Osteocyte (in vitro differentiated cells): ENCODE data around the gene ZMIZ1. TPM values are rescaled to one million over a fixed set of nuclear protein-coding genes. Genes with fewer than 3 reads are reported as not detected.
A peak's percentile ranks its signal among the peaks of the same experiment; 100 is the strongest.

Source experiments
- DNase-seq: peaks from one replicate; pipeline ENCODE4 v3.0.0; 2021; ENCODE audit warnings: mixed read lengths; ENCODE audit not compliant: unreplicated experiment; ENCODE audit errors: extremely low spot score
- H3K27ac Mint-ChIP-seq: one replicate; pipeline ENCODE4 v1.8.0; 2021; ENCODE audit warnings: mild to moderate bottlenecking, mixed read lengths; ENCODE audit not compliant: unreplicated experiment
- H3K27me3 Mint-ChIP-seq: one replicate; pipeline ENCODE4 v1.8.0; 2021; ENCODE audit warnings: mixed read lengths; ENCODE audit not compliant: unreplicated experiment
- H3K36me3 Mint-ChIP-seq: one replicate; pipeline ENCODE4 v1.8.0; 2021; ENCODE audit warnings: mixed read lengths; ENCODE audit not compliant: unreplicated experiment
- H3K4me1 Mint-ChIP-seq: one replicate; pipeline ENCODE4 v1.8.0; 2021; ENCODE audit warnings: mixed read lengths; ENCODE audit not compliant: unreplicated experiment
- H3K4me3 Mint-ChIP-seq: one replicate; pipeline ENCODE4 v1.8.0; 2021; ENCODE audit warnings: mild to moderate bottlenecking, moderate library complexity, mixed read lengths; ENCODE audit not compliant: unreplicated experiment
- H3K9me3 Mint-ChIP-seq: one replicate; pipeline ENCODE4 v1.8.0; 2021; ENCODE audit warnings: mixed read lengths; ENCODE audit not compliant: unreplicated experiment
- CTCF ChIP-seq: fragments of 200-600 bp; sonication (generic); IDR thresholded peaks from 2 replicates; pipeline ENCODE4 v1.5.0; 2021; ENCODE audit warnings: antibody characterized with exemption, mild to moderate bottlenecking, moderate library complexity
- total RNA-seq: library from RNA; stranded (reverse); gene quantifications from 2 replicates; pipeline ENCODE4 v1.2.1, GENCODE V29; 2021

ZMIZ1 gene
- total RNA-seq, 1 donor from 2014 or later, result 90.5 TPM

- H3K4me3 Mint-ChIP-seq, result no peak overlapping the region
- H3K27me3 Mint-ChIP-seq, result no peaks in the 10 kb centered on the region
- TF ChIP-seq CTCF, result no peak
- H3K27ac Mint-ChIP-seq, result peak overlapping the region; percentile 93
- peaks cover 85% of the 10 kb centered on the region for H3K4me1 Mint-ChIP-seq
- peaks cover 17% of the 10 kb centered on the region for H3K36me3 Mint-ChIP-seq
- H3K9me3 Mint-ChIP-seq, result no peaks in the 10 kb centered on the region
- DNase-seq, result no peak
Observed at GRCh38 chr10:79186486-79187120, 117.8 kb downstream of the ZMIZ1 start.

- no peaks in the 10 kb centered on the region for H3K9me3 Mint-ChIP-seq
- no peak for TF ChIP-seq CTCF
- peak overlapping the region; percentile 93 for H3K27ac Mint-ChIP-seq
Observed at GRCh38 chr10:79187121-79187940, 118.6 kb downstream of the ZMIZ1 start.

DNA sequence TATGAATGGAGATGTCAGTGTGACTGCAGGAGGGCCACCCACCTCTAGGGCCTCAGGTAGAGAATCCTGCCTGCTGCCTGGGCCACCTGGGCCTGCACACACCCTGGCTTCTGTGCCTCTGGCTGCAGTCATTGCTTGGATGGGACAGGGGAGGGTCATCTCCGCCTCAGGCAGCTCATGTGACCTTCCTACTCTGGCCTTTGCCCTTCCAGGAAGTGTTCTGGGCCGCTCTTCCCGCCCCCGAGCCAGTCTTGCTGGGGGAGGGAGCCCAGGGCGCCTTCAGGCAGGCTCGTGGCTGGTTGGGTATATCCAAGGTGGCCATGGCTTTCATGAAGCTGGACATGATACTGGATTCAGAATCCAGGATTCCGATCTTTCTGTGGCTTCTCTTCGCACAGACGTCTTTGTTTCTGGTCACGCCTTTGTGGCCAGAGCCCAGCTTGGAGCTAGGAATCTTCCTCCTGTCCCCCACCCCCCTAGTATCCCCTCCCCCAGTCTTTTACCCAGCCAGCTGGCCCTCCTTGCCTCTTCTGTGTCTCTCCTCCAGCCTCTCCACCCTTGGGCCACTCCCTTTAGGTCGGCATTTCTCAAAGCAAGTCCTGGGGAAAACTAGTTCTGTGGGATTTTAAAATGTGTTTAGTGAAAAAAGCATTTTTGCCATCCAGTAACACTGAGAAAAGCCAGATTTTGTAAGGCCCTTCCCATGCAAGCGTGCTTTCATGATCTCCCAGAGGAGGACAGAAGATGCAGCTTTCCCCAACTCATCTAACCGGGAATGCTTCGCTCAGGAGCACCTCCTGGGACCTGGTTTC lies 119.6 kb downstream of the ZMIZ1 start:
- H3K27ac Mint-ChIP-seq, result peak overlapping the region; percentile 9
- H3K4me1 Mint-ChIP-seq, result peaks cover 85% of the 10 kb centered on the region
- no peaks in the 10 kb centered on the region for H3K9me3 Mint-ChIP-seq
- no peak for DNase-seq
- no peak for TF ChIP-seq CTCF
- H3K36me3 Mint-ChIP-seq, result peaks cover 12% of the 10 kb centered on the region
- no peak overlapping the region for H3K4me3 Mint-ChIP-seq
- H3K27me3 Mint-ChIP-seq, result no peaks in the 10 kb centered on the region

More at GRCh38 chr10:79187121-79187940, 118.6 kb downstream of the ZMIZ1 start:
- Mint-ChIP-seq H3K4me3 (no peak overlapping the region), H3K27me3 (no peaks in the 10 kb centered on the region), H3K4me1 (peaks cover 85% of the 10 kb centered on the region), H3K36me3 (peaks cover 14% of the 10 kb centered on the region)
- no peak for DNase-seq

- peak overlapping the region; percentile 9 for H3K27ac Mint-ChIP-seq
- peaks cover 13% of the 10 kb centered on the region for H3K36me3 Mint-ChIP-seq
- H3K27me3 Mint-ChIP-seq, result no peaks in the 10 kb centered on the region
- no peak overlapping the region for H3K4me3 Mint-ChIP-seq
- DNase-seq, result no peak
- no peak for TF ChIP-seq CTCF
- peaks cover 81% of the 10 kb centered on the region for H3K4me1 Mint-ChIP-seq
- no peaks in the 10 kb centered on the region for H3K9me3 Mint-ChIP-seq
Observed at GRCh38 chr10:79189181-79189580, 120.4 kb downstream of the ZMIZ1 start.
